ENCODE data around the gene PRAMEF17. TPM values are rescaled to one million over a fixed set of nuclear protein-coding genes. Genes with fewer than 3 reads are reported as not detected.
"Not testable (repeated sequence)": the region's sequence is repeated elsewhere in the genome, so short reads cannot be mapped to it uniquely, and the experiment has no call there.

PRAMEF17 gene, protein sequence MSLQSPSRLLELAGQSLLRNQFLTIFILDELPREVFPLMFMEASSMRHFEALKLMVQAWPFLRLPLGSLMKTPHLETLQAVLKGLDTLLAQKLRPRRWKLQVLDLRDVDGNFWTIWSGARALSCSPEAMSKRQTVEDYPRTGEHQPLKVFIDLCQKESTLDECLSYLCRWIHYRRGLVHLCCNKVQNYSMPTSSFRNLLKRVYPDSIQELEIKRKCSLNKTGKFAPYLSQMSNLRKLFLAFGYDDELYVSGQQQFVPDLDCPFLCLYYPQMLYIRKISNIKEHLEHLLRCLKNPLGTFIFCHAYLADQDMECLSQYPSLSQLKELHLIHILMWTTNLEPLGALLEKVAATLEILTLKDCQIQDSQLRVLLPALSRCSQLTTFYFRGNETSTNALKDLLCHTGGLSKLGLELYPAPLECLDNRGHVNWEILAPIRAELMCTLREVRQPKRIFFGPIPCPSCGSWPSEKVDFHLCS
- total RNA-seq (not detected), polyA plus RNA-seq (not detected), total RNA-seq (not detected)

DNA sequence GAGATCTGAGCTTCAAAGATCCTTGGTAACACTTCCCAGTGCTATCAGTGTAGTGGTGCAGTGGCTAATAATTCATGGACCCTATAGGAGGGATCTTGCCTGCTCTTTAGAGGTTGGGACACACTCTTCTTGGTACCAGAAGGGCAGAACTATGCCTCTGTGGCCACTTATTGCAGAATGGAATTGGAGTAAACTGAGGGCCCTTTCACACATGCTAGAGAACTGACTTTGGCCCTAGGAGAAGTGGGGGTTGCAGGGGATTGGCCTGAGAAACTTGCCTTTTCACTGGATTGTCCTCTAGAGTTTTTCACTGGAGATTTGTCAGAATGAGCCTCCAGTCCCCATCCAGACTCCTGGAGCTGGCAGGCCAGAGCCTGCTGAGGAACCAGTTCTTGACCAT lies at the start of gene PRAMEF17:
TSS of gene PRAMEF17 (plus strand) at position 301 of the 400 bp plus-strand sequence. CDS start at position 327, 26 bp downstream.
- H3K4me3 Mint-ChIP-seq; H3K9me3 Mint-ChIP-seq; H3K27me3 ChIP-seq (ENCODE audit: control insufficient read depth in 2 of 2, insufficient read depth in 2 of 2, low read length in 2 of 2); H3K27ac Mint-ChIP-seq; H3K4me1 ChIP-seq (ENCODE audit: control insufficient read depth in 2 of 2, insufficient read depth in 2 of 2, low read length in 2 of 2); H3K27ac ChIP-seq (ENCODE audit: low read depth, low read length); DNase-seq; H3K4me1 Mint-ChIP-seq; H3K4me3 ChIP-seq (ENCODE audit: low read length); POLR2A ChIA-PET; CTCF ChIA-PET; ATAC-seq; H3K36me3 ChIP-seq (ENCODE audit: control insufficient read depth in 2 of 3, insufficient read depth in 3 of 3, low read length in 3 of 3); intact Hi-C loops (cut with micrococcal nuclease); H3K36me3 Mint-ChIP-seq; H3K9me3 ChIP-seq (ENCODE audit: control insufficient read depth in 2 of 3, low read length in 3 of 3): not testable (repeated sequence)
- peaks cover 0 to 15% (median 0%) of the 10 kb centered on the region in 5 donors for H3K27me3 Mint-ChIP-seq

DNA sequence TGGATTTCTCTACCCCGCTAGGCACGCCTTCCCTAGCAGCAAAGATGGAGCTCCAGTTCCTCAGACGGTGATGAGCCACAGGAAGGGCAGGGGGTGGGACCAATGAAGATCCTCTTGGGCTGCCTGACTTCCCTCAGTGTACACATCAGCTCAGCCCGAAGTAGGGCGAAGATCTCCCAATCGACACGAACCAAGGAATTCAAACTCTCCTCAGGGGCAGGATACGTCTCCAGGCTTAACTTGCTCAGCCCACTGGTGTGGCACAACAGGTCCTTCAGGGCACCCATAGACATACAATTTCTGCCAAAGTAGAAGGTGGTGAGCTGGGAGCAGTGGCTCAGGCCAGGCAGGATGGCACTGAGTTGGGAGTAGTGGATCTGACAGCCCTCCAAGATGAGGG lies 46.9 kb upstream of the PRAMEF17 start:
- H3K4me3 Mint-ChIP-seq; H3K36me3 ChIP-seq (ENCODE audit: control insufficient read depth in 2 of 3, insufficient read depth in 3 of 3, low read length in 3 of 3); H3K9me3 ChIP-seq (ENCODE audit: control insufficient read depth in 2 of 3, low read length in 3 of 3); H3K27me3 Mint-ChIP-seq; POLR2A ChIA-PET; DNase-seq; intact Hi-C loops (cut with micrococcal nuclease); H3K4me1 Mint-ChIP-seq; H3K9me3 Mint-ChIP-seq; ATAC-seq; CTCF ChIA-PET; H3K4me1 ChIP-seq (ENCODE audit: control insufficient read depth in 2 of 2, insufficient read depth in 2 of 2, low read length in 2 of 2); H3K27ac ChIP-seq (ENCODE audit: low read depth, low read length); H3K27me3 ChIP-seq (ENCODE audit: control insufficient read depth in 2 of 2, insufficient read depth in 2 of 2, low read length in 2 of 2); H3K4me3 ChIP-seq (ENCODE audit: low read length); H3K27ac Mint-ChIP-seq; H3K36me3 Mint-ChIP-seq: not testable (repeated sequence)

DNA sequence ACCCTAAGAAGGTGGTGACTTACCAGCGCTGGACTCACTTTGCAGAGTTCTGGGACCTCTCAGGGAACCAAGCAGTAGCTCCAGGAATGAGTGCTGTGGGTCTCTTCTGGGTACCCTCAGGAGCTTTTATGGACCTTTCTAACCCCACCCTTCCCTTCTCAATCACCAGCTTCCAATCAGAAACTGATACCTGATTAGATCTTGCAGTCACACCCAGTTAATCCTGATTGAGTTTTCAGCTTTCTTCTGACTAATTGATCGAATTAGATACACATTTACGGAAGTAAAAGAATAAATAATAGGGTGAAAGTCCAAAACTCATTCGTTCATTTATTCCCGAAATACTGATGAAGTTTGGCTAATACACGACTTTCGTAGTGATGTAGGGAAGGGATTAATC lies 42.4 kb upstream of the PRAMEF17 start, which contains the start of gene PRAMEF14:
TSS of gene PRAMEF14 (minus strand) at position 101 of the 400 bp plus-strand sequence. CDS start 1,820 bp downstream, outside the sequence.
- H3K4me3 ChIP-seq (ENCODE audit: low read length); ATAC-seq; H3K4me3 Mint-ChIP-seq; H3K4me1 ChIP-seq (ENCODE audit: control insufficient read depth in 2 of 2, insufficient read depth in 2 of 2, low read length in 2 of 2); H3K36me3 ChIP-seq (ENCODE audit: control insufficient read depth in 2 of 3, insufficient read depth in 3 of 3, low read length in 3 of 3); intact Hi-C loops (cut with micrococcal nuclease); H3K27me3 ChIP-seq (ENCODE audit: control insufficient read depth in 2 of 2, insufficient read depth in 2 of 2, low read length in 2 of 2); H3K9me3 ChIP-seq (ENCODE audit: control insufficient read depth in 2 of 3, low read length in 3 of 3); POLR2A ChIA-PET; H3K27ac ChIP-seq (ENCODE audit: low read depth, low read length); H3K27me3 Mint-ChIP-seq; DNase-seq; H3K9me3 Mint-ChIP-seq; H3K36me3 Mint-ChIP-seq; H3K27ac Mint-ChIP-seq; H3K4me1 Mint-ChIP-seq; CTCF ChIA-PET: not testable (repeated sequence)

DNA sequence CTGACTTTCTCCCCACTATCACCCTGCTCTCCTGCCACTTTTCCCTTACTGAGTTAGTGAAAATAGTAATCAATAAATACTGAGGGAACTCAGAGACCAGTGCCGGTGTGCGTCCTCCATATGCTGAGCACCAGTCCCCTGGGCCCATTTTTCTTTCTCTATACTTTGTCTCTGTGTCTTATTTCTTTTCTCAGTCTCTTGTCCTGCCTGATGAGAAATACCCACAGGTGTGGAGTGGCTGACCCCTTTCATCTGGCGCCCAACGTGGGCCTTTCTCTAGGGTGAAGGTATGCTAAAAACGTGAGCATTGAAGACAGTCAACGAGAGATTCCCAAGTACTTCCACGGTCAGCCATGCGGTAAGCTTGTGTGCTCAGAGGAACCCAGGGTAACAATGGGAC lies 36.0 kb upstream of the PRAMEF17 start:
- H3K27ac ChIP-seq (ENCODE audit: low read depth, low read length); H3K4me3 ChIP-seq (ENCODE audit: low read length); ATAC-seq; H3K4me3 Mint-ChIP-seq; H3K4me1 ChIP-seq (ENCODE audit: control insufficient read depth in 2 of 2, insufficient read depth in 2 of 2, low read length in 2 of 2); POLR2A ChIA-PET; DNase-seq; H3K27me3 Mint-ChIP-seq; intact Hi-C loops (cut with micrococcal nuclease); H3K36me3 Mint-ChIP-seq; H3K4me1 Mint-ChIP-seq; H3K27me3 ChIP-seq (ENCODE audit: control insufficient read depth in 2 of 2, insufficient read depth in 2 of 2, low read length in 2 of 2); H3K9me3 ChIP-seq (ENCODE audit: control insufficient read depth in 2 of 3, low read length in 3 of 3); H3K27ac Mint-ChIP-seq; CTCF ChIA-PET; H3K36me3 ChIP-seq (ENCODE audit: control insufficient read depth in 2 of 3, insufficient read depth in 3 of 3, low read length in 3 of 3): not testable (repeated sequence)
- H3K9me3 Mint-ChIP-seq = peaks cover 0 to 26% (median 8%) of the 10 kb centered on the region in 11 donors

DNA sequence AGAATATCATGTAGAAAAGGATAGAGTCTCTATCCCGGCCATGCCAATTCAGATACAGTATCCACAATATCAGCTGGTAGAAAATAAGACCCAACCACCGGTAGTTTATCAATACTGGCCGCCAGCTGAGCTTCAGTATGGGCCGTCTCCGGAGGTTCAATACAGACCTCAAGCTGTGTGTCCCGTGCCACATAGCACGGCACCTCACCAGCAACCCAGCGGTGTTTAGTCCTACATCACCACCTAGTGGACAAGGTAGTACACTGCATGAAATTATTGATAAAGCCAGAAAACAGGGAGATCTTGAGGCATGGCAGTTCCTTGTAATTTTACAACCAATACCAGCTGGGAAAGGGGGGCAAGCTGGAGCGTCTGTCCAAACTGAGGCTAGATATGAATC lies 35.0 kb upstream of the PRAMEF17 start:
- H3K27ac ChIP-seq (ENCODE audit: low read depth, low read length); H3K36me3 ChIP-seq (ENCODE audit: control insufficient read depth in 2 of 3, insufficient read depth in 3 of 3, low read length in 3 of 3); intact Hi-C loops (cut with micrococcal nuclease); H3K9me3 ChIP-seq (ENCODE audit: control insufficient read depth in 2 of 3, low read length in 3 of 3); H3K27ac Mint-ChIP-seq; H3K4me1 Mint-ChIP-seq; H3K4me3 ChIP-seq (ENCODE audit: low read length); H3K4me1 ChIP-seq (ENCODE audit: control insufficient read depth in 2 of 2, insufficient read depth in 2 of 2, low read length in 2 of 2); H3K36me3 Mint-ChIP-seq; ATAC-seq; H3K27me3 ChIP-seq (ENCODE audit: control insufficient read depth in 2 of 2, insufficient read depth in 2 of 2, low read length in 2 of 2); DNase-seq; H3K27me3 Mint-ChIP-seq; POLR2A ChIA-PET; CTCF ChIA-PET; H3K4me3 Mint-ChIP-seq: not testable (repeated sequence)
- peaks cover 0 to 26% (median 8%) of the 10 kb centered on the region in 11 donors for H3K9me3 Mint-ChIP-seq

DNA sequence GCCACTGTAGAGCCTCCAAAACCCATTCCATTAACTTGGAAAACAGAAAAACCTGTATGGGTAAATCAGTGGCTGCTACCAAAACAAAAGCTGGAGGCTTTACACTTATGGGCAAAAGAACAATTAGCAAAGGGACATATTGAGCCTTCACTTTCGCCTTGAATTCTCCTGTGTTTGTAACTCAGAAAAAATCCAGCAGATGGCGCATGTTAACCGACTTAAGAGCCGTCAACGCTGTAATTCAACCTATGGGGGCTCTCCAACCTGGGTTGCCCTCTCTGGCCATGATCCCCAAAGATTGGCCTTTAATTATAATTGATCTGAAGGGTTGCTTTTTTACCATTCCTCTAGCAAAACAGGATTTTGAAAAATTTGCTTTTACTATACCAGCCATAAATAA lies 32.7 kb upstream of the PRAMEF17 start:
- CTCF ChIA-PET; H3K27me3 Mint-ChIP-seq; H3K4me1 ChIP-seq (ENCODE audit: control insufficient read depth in 2 of 2, insufficient read depth in 2 of 2, low read length in 2 of 2); intact Hi-C loops (cut with micrococcal nuclease); H3K4me3 ChIP-seq (ENCODE audit: low read length); H3K9me3 ChIP-seq (ENCODE audit: control insufficient read depth in 2 of 3, low read length in 3 of 3); H3K27ac Mint-ChIP-seq; H3K4me1 Mint-ChIP-seq; POLR2A ChIA-PET; H3K36me3 ChIP-seq (ENCODE audit: control insufficient read depth in 2 of 3, insufficient read depth in 3 of 3, low read length in 3 of 3); H3K27me3 ChIP-seq (ENCODE audit: control insufficient read depth in 2 of 2, insufficient read depth in 2 of 2, low read length in 2 of 2); H3K27ac ChIP-seq (ENCODE audit: low read depth, low read length); H3K36me3 Mint-ChIP-seq; ATAC-seq; H3K4me3 Mint-ChIP-seq: not testable (repeated sequence)
- peak in 5 of 9 donors; percentile 13 to 24 (median 18) for DNase-seq
- peaks cover 0 to 22% (median 7%) of the 10 kb centered on the region in 11 donors for H3K9me3 Mint-ChIP-seq

DNA sequence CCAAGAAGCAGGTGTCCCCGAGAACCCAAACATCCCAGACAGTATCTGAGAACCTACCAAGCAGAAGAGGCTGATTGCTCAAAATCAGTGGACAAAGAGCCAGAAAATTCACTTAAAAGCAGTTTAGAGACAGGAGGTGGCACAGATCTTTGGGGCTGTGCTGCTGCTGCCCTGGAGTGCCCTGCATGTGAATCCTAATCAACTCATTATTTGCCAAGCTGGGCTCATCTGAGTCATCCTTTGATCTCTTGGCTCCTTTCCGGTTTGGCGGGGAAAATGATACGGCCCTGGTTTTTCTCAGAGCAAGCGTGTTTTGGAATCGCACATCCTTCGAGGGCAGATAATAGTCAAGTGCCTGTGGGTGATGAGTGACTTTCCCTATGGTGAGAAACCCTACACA lies 27.1 kb upstream of the PRAMEF17 start:
- not testable (repeated sequence) for H3K27me3 Mint-ChIP-seq, H3K9me3 Mint-ChIP-seq

More for the DNA sequence above, 27.1 kb upstream of the PRAMEF17 start:
- H3K4me1 ChIP-seq (ENCODE audit: control insufficient read depth in 2 of 2, insufficient read depth in 2 of 2, low read length in 2 of 2); CTCF ChIA-PET; H3K27ac ChIP-seq (ENCODE audit: low read depth, low read length); H3K36me3 Mint-ChIP-seq; H3K36me3 ChIP-seq (ENCODE audit: control insufficient read depth in 2 of 3, insufficient read depth in 3 of 3, low read length in 3 of 3); DNase-seq; POLR2A ChIA-PET; H3K4me3 Mint-ChIP-seq; intact Hi-C loops (cut with micrococcal nuclease); H3K9me3 ChIP-seq (ENCODE audit: control insufficient read depth in 2 of 3, low read length in 3 of 3); H3K27ac Mint-ChIP-seq; ATAC-seq; H3K27me3 ChIP-seq (ENCODE audit: control insufficient read depth in 2 of 2, insufficient read depth in 2 of 2, low read length in 2 of 2); H3K4me1 Mint-ChIP-seq; H3K4me3 ChIP-seq (ENCODE audit: low read length): not testable (repeated sequence)

Data from naive thymus-derived CD4-positive, alpha-beta T cell (primary cell).